ENCODE results near the gene JDP2.

DNA sequence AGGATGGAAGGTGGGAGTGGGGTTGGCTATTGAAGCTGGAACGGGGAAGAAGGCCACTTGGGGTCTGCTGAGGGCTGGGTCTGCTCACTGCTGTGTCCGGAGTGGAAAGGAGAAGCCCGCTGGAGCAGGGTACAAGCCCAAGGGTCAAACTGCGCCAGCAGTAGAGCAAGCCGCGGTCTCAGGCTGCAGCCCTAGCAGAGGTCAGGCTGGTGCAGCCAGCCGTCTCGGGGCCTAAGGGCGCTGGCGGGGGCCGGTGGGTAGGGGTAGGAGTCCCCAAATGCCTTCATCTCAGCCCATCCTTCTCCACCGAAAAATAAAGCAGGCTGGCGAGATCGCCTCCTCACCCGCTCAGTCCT, 718 bp upstream of the JDP2 start:
- TF ChIP-seq, protein P1, sequence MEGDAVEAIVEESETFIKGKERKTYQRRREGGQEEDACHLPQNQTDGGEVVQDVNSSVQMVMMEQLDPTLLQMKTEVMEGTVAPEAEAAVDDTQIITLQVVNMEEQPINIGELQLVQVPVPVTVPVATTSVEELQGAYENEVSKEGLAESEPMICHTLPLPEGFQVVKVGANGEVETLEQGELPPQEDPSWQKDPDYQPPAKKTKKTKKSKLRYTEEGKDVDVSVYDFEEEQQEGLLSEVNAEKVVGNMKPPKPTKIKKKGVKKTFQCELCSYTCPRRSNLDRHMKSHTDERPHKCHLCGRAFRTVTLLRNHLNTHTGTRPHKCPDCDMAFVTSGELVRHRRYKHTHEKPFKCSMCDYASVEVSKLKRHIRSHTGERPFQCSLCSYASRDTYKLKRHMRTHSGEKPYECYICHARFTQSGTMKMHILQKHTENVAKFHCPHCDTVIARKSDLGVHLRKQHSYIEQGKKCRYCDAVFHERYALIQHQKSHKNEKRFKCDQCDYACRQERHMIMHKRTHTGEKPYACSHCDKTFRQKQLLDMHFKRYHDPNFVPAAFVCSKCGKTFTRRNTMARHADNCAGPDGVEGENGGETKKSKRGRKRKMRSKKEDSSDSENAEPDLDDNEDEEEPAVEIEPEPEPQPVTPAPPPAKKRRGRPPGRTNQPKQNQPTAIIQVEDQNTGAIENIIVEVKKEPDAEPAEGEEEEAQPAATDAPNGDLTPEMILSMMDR (IDR thresholded peaks at IDR 0.05; ENCODE audit: insufficient read depth, low read length, poor library complexity, severe bottlenecking) = no peak
- TF ChIP-seq EZH2phosphoT487 (conservative IDR thresholded peaks at IDR 0.05; ENCODE audit: low read length) = no peak

Data from SU-DHL-6 (cell line).